Stomach (tissue), 4 donors: Measurements from ENCODE around the gene COL4A2.

Source experiments
- POLR2A ChIP-seq, 4 donors: fragments of 450-650 bp; IDR thresholded peaks; one replicate each; pipeline ENCODE4 v1.6.1; 2016; ENCODE audit warnings: antibody characterized with exemption in 4 of 4, control low read depth in 2 of 4, mild to moderate bottlenecking in 1 of 4, moderate library complexity in 1 of 4
- POLR2AphosphoS5 ChIP-seq, 3 donors: sonication (generic); formaldehyde crosslinking; IDR thresholded peaks; one replicate each; pipeline ENCODE4 v1.6.1; 2016; ENCODE audit warnings: antibody characterized with exemption in 3 of 3
- TF ChIP-seq, protein P1 (sequence below), 7 experiments: fragments of 450-650 bp in 4 of 7; fragments of 200-600 bp in 3 of 7; sonication (generic) in 3 of 7; IDR thresholded peaks; one replicate each; pipeline ENCODE4 v1.5.1; 2016 to 2019; ENCODE audit warnings: antibody characterized with exemption in 7 of 7, control low read depth in 2 of 7, mild to moderate bottlenecking in 1 of 7

DNA sequence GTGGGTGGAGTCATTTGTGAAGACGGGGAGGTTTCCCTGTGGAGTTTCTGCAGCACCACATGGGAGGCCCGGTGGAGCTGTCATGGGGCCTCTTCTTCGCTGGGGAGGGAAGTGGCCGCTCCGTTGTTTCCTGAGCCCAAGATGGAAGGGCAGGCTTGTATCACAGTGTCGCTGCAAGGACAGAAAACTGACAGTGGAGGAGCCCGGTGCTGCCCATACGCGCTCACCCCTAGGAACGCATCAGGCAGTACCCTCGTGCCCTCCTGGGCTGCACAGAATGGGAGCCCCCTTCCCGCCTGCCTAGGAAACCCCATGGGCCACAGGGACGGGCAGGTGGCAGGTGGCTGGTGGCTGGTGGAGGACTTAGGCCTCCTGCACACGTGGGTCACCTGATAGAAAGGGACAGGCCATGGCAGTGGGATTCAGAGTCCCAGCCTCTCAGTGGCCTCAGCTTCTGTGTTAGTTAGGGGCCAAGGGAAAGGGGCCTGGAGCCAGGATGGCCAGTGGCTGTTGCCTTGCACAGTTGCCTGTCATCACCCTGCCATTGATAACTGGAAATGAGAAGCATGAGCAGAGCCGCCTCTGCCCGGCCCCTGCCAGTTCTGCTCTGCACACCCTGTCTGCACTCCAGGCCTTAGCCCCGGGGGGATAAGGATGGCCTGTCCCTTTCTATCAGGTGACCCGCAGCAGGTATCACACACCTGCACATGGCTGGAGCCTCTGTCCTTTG, 7.6 kb downstream of the COL4A2 start:
- TF ChIP-seq, protein P1, sequence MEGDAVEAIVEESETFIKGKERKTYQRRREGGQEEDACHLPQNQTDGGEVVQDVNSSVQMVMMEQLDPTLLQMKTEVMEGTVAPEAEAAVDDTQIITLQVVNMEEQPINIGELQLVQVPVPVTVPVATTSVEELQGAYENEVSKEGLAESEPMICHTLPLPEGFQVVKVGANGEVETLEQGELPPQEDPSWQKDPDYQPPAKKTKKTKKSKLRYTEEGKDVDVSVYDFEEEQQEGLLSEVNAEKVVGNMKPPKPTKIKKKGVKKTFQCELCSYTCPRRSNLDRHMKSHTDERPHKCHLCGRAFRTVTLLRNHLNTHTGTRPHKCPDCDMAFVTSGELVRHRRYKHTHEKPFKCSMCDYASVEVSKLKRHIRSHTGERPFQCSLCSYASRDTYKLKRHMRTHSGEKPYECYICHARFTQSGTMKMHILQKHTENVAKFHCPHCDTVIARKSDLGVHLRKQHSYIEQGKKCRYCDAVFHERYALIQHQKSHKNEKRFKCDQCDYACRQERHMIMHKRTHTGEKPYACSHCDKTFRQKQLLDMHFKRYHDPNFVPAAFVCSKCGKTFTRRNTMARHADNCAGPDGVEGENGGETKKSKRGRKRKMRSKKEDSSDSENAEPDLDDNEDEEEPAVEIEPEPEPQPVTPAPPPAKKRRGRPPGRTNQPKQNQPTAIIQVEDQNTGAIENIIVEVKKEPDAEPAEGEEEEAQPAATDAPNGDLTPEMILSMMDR (IDR thresholded peaks at IDR 0.05) = no peak
- TF ChIP-seq POLR2A (IDR thresholded peaks at IDR 0.05) (no peak), POLR2AphosphoS5 (IDR thresholded peaks at IDR 0.05) (no peak)
